PC-9 (cell line): Measurements from ENCODE around the gene MYH7. TPM values are rescaled to one million over a fixed set of nuclear protein-coding genes. Genes with fewer than 3 reads are reported as not detected.

Experiments
- BruUV-seq: library from RNA; stranded (reverse); fragments of 400-500 nt; replicated peaks from 2 replicates; lab custom pipeline; 2021; lab: Mats Ljungman, UMichigan
- CTCF ChIA-PET: fragments of 300-600 bp; sonication (Branson Sonifier 250); formaldehyde crosslinking; loops from one replicate; lab custom pipeline; 2022; ENCODE audit warnings: antibody characterized with exemption; lab: Charles Lee
- POLR2A ChIA-PET: fragments of 300-600 bp; sonication (Branson Sonifier 250); formaldehyde crosslinking; loops from one replicate; lab custom pipeline; 2022; ENCODE audit warnings: antibody characterized with exemption; ENCODE audit not compliant: unreplicated experiment; lab: Charles Lee
- DNase-seq, 2 experiments: peaks; one replicate each; pipeline versions ENCODE4 v3.0.0 to v3.0.0-alpha.2; 2015 to 2022; ENCODE audit warnings: mixed read lengths in 1 of 2
- H2AFZ ChIP-seq: fragments of 200-600 bp; sonication (generic); 2 replicates; pipeline ENCODE4 v1.8.1; 2017; ENCODE audit warnings: antibody characterized with exemption
- H3F3A ChIP-seq: fragments of 200-600 bp; sonication (generic); 2 replicates; pipeline ENCODE4 v1.8.1; 2017; ENCODE audit warnings: antibody characterized with exemption, mild to moderate bottlenecking, low read depth; ENCODE audit not compliant: insufficient read depth
- H3K27ac ChIP-seq: fragments of 200-600 bp; sonication (generic); 2 replicates; pipeline ENCODE4 v1.6.1; 2016; ENCODE audit warnings: mixed run types
- H3K27me3 ChIP-seq: fragments of 200-600 bp; sonication (generic); 2 replicates; pipeline ENCODE4 v1.6.1; 2016; ENCODE audit warnings: low read depth, mixed run types; ENCODE audit not compliant: insufficient read depth
- H3K36me3 ChIP-seq: fragments of 200-600 bp; sonication (generic); 2 replicates; pipeline ENCODE4 v1.6.1; 2016; ENCODE audit warnings: low read depth, mixed run types
- H3K4me1 ChIP-seq: fragments of 200-600 bp; sonication (generic); replicated peaks from 2 replicates; pipeline ENCODE4 v1.6.1; 2016; ENCODE audit warnings: mixed run types; ENCODE audit not compliant: insufficient read depth
- H3K4me2 ChIP-seq: fragments of 200-600 bp; sonication (generic); 2 replicates; pipeline ENCODE4 v1.6.1; 2017; ENCODE audit warnings: mixed run types
- H3K4me3 ChIP-seq: fragments of 200-600 bp; sonication (generic); 2 replicates; pipeline ENCODE4 v1.6.1; 2016; ENCODE audit warnings: mixed run types
- H3K79me2 ChIP-seq: fragments of 200-600 bp; sonication (generic); 2 replicates; pipeline ENCODE4 v1.6.1; 2017; ENCODE audit warnings: low read depth, mixed run types
- H3K9me2 ChIP-seq: fragments of 200-600 bp; sonication (generic); 2 replicates; pipeline ENCODE4 v1.8.1; 2017; ENCODE audit warnings: mild to moderate bottlenecking; ENCODE audit not compliant: insufficient read depth
- H3K9me3 ChIP-seq: fragments of 200-600 bp; sonication (generic); 2 replicates; pipeline ENCODE4 v1.8.1; 2016; ENCODE audit warnings: low read depth; ENCODE audit not compliant: insufficient read depth
- H4K20me1 ChIP-seq: fragments of 200-600 bp; sonication (generic); 2 replicates; pipeline ENCODE4 v1.8.1; 2017; ENCODE audit not compliant: insufficient read depth
- CTCF ChIP-seq: fragments of 200-600 bp; sonication (generic); conservative IDR thresholded peaks from 2 replicates; pipeline ENCODE4 v1.6.1; 2017; ENCODE audit warnings: mixed run types, antibody characterized with exemption, mild to moderate bottlenecking, moderate library complexity
- EZH2 ChIP-seq: fragments of 200-600 bp; sonication (generic); IDR thresholded peaks from 2 replicates; pipeline ENCODE4 v1.8.0; 2017; ENCODE audit warnings: antibody characterized with exemption, low read depth
- intact Hi-C: fragments of 100-400 bp; cut with micrococcal nuclease; formaldehyde crosslinking; loops from one replicate; pipeline ENCODE4 v1.10.0; 2022; ENCODE audit not compliant: unreplicated experiment
- total RNA-seq: library from RNA; stranded (reverse); gene quantifications from 2 replicates; pipeline ENCODE4 v1.2.3, GENCODE V29; 2021

MYH7 gene
- total RNA-seq, 1 experiment from 2014 or later, result not detected

- no peak for DNase-seq
- H4K20me1 ChIP-seq, result no peaks in the 10 kb centered on the region
- no peaks in the 10 kb centered on the region for H3K36me3 ChIP-seq
- no peak overlapping the region for H3K27ac ChIP-seq
- H3K4me1 ChIP-seq, result no peaks in the 10 kb centered on the region
- H3K79me2 ChIP-seq, result no peaks in the 10 kb centered on the region
- no peaks in the 10 kb centered on the region for H3F3A ChIP-seq
- H3K9me3 ChIP-seq, result no peaks in the 10 kb centered on the region
- H3K27me3 ChIP-seq, result peaks cover 22% of the 10 kb centered on the region
- no peak for TF ChIP-seq CTCF
- no peak for TF ChIP-seq EZH2
- CTCF ChIA-PET, result no interaction called here
- H3K9me2 ChIP-seq, result no peaks in the 10 kb centered on the region
- H2AFZ ChIP-seq, result no peak overlapping the region
- BruUV-seq, result no TSS peak
- POLR2A ChIA-PET, result no interaction called here
- H3K4me3 ChIP-seq, result no peak overlapping the region
- no peak overlapping the region for H3K4me2 ChIP-seq
- intact Hi-C loops, result no loop called here
Observed at GRCh38 chr14:23449314-23449713, 13.9 kb upstream of the MYH7 start.

DNA sequence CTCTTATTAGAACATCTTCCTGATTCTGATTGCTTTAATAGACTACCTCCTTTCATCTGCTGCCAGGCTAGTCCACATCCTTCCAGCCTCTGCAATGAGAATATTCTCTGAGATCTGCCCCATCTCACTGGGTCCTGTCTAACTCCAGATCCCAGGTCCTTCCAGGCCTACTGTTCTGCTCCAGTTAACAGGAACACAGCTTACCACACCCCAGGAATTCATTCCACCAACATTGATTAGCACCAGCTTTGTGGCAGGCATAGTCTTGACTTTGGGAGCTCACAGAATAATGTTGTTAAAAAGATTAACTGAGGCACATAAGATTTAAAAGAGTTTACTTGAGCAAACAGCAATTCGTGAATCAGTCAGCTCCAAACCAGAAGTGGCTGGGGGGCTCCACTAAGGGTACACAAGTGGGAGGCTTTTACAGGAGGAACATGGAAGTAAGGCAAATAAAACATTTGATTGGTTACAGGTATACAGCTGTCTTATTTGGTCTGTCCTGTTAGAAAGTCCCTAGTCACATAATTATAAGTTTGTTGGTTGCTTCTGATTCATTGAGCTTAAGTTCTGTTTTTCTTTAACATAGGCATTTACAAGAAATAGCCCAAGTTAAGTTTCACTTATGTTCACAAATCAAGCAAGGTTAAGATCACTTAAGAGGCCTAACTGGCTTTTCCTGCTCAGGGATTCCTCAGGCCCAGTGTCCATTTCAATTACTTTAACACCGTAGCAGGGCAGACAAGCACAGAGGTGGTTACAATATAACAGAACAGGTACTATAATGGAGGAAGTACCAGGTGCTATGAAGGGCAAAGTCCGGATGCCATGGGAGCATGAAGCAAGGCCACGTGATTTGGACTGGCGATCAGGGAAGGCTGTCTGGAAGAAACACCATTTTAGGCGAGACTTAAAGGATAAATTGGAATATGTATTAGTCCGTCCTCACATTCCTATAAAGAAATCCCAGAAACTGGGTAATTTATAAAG is 12.2 kb upstream of the MYH7 start:
- peaks cover 23% of the 10 kb centered on the region for H3K27me3 ChIP-seq
- H3K4me2 ChIP-seq, result no peak overlapping the region
- H2AFZ ChIP-seq, result no peak overlapping the region
- H3K36me3 ChIP-seq, result no peaks in the 10 kb centered on the region
- DNase-seq, result no peak
- no peak overlapping the region for H3K27ac ChIP-seq
- no peaks in the 10 kb centered on the region for H3K9me2 ChIP-seq
- no TSS peak for BruUV-seq
- no peaks in the 10 kb centered on the region for H3K9me3 ChIP-seq
- H3K79me2 ChIP-seq, result no peaks in the 10 kb centered on the region
- TF ChIP-seq CTCF, result no peak
- no peak for TF ChIP-seq EZH2
- no peaks in the 10 kb centered on the region for H4K20me1 ChIP-seq
- ChIA-PET CTCF (no interaction called here), POLR2A (no interaction called here)
- no peaks in the 10 kb centered on the region for H3K4me1 ChIP-seq
- intact Hi-C loops, result no loop called here
- H3F3A ChIP-seq, result no peaks in the 10 kb centered on the region
- no peak overlapping the region for H3K4me3 ChIP-seq

GRCh38 chr14:23446291-23446851 is 10.9 kb upstream of the MYH7 start:
- Histone ChIP-seq H3K27ac (no peak overlapping the region), H3K27me3 (peaks cover 27% of the 10 kb centered on the region; the same call in 1 of the 2 replicates), H3K4me2 (no peak overlapping the region), H3K9me3 (no peaks in the 10 kb centered on the region), H4K20me1 (no peaks in the 10 kb centered on the region), H3K4me3 (no peak overlapping the region), H3K4me1 (no peaks in the 10 kb centered on the region), H2AFZ (no peak overlapping the region), H3K79me2 (no peaks in the 10 kb centered on the region), H3F3A (no peaks in the 10 kb centered on the region), H3K9me2 (no peaks in the 10 kb centered on the region), H3K36me3 (no peaks in the 10 kb centered on the region)
- TF ChIP-seq EZH2, result no peak
- no peak for TF ChIP-seq CTCF
- no peak for DNase-seq
- BruUV-seq, result no TSS peak
- CTCF ChIA-PET, result no interaction called here
- intact Hi-C loops, result no loop called here
- POLR2A ChIA-PET, result no interaction called here
